Measurements from ENCODE around the gene ARSB.

ARSB gene

DNA sequence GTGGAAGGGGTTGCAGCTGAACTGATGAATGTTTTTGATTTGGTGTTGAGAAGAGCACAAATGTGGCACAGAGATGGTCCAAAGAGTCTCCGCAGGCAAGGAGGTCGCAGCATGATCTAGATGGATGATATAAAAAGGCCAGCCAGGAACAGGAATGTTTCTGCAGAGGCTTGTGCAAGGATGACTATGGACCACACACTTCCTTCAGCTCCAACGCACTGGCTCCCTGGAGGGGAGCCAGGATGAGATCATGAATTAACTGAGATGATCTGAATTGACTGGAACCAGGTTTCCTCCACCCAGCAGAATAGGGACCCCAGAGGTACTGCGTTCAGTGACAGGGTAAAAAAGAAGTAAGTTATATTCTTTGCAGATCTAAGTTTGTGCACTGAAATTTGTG lies 89.0 kb downstream of the ARSB start:
- H3K9me3 ChIP-seq (ENCODE audit: severe bottlenecking), result no peaks in the 10 kb centered on the region
- no peaks in the 10 kb centered on the region for H3K36me3 ChIP-seq (ENCODE audit: low read depth)
- H3K4me1 ChIP-seq (ENCODE audit: insufficient read depth, poor library complexity, severe bottlenecking), result no peaks in the 10 kb centered on the region
- no peak overlapping the region for H3K4me3 ChIP-seq (ENCODE audit: severe bottlenecking)
- no peak for TF ChIP-seq CTCF (IDR thresholded peaks at IDR 0.05; ENCODE audit: poor library complexity, severe bottlenecking)
- H3K27me3 ChIP-seq (ENCODE audit: insufficient read depth, poor library complexity, severe bottlenecking), result no peaks in the 10 kb centered on the region
- ATAC-seq (ENCODE audit: low read depth), result peak; percentile 36; the same call in 1 of the 3 replicates
- no peak overlapping the region for H3K27ac ChIP-seq (ENCODE audit: poor library complexity, severe bottlenecking)
- no peak for DNase-seq (ENCODE audit: low spot score)

GRCh38 chr5:78895616-78896015 lies 89.5 kb downstream of the ARSB start:
- no peak for TF ChIP-seq CTCF (IDR thresholded peaks at IDR 0.05; ENCODE audit: poor library complexity, severe bottlenecking)
- no peaks in the 10 kb centered on the region for H3K36me3 ChIP-seq (ENCODE audit: low read depth)
- H3K27me3 ChIP-seq (ENCODE audit: insufficient read depth, poor library complexity, severe bottlenecking), result no peaks in the 10 kb centered on the region
- no peaks in the 10 kb centered on the region for H3K9me3 ChIP-seq (ENCODE audit: severe bottlenecking)
- no peak overlapping the region for H3K27ac ChIP-seq (ENCODE audit: poor library complexity, severe bottlenecking)
- ATAC-seq (ENCODE audit: low read depth), result no peak
- no peak overlapping the region for H3K4me3 ChIP-seq (ENCODE audit: severe bottlenecking)
- no peaks in the 10 kb centered on the region for H3K4me1 ChIP-seq (ENCODE audit: insufficient read depth, poor library complexity, severe bottlenecking)
- no peak for DNase-seq (ENCODE audit: low spot score)

- no peak for DNase-seq (ENCODE audit: low spot score)
- Histone ChIP-seq H3K36me3 (ENCODE audit: low read depth) (no peaks in the 10 kb centered on the region), H3K4me1 (ENCODE audit: insufficient read depth, poor library complexity, severe bottlenecking) (no peaks in the 10 kb centered on the region), H3K27ac (ENCODE audit: poor library complexity, severe bottlenecking) (no peak overlapping the region), H3K4me3 (ENCODE audit: severe bottlenecking) (no peak overlapping the region), H3K27me3 (ENCODE audit: insufficient read depth, poor library complexity, severe bottlenecking) (no peaks in the 10 kb centered on the region), H3K9me3 (ENCODE audit: severe bottlenecking) (no peaks in the 10 kb centered on the region)
- ATAC-seq (ENCODE audit: low read depth), result no peak
- TF ChIP-seq CTCF (IDR thresholded peaks at IDR 0.05; ENCODE audit: poor library complexity, severe bottlenecking), result no peak
Measured at GRCh38 chr5:78893940-78894677, 91.0 kb downstream of the ARSB start.

DNA sequence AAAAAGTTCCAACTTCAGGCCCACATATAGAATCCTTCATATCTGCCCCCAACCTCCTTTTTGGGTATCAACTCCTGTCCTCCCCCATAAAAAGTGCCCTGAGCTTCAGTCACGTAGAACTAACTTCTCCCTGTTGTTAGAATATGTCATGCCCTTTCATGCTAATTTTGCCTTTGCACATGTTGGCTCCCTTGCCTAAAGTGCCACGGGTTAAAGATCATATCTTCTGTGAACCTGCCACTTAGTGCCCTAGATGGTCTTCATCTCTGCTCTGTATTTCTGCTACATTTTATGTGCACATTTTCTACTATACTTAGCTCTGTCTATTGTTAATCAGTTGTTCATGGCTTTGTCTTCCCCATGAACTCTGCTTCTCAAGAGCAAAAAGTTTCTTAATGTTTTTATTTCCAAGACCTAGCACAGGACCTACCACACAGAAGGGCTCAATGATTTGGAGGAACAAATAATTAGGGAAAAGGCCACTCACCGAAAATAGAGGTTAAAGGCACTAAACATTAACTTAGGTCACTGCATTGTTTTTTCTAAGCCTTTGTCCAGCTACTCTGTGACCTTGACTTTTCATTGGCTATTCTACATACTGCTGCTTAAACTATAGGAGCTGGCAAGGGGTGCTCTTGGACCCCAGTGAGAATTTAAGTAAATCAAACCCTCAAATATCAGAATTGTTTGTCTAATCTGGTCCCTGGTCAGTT lies 94.3 kb downstream of the ARSB start:
- H3K9me3 ChIP-seq (ENCODE audit: severe bottlenecking), result no peaks in the 10 kb centered on the region
- H3K4me1 ChIP-seq (ENCODE audit: insufficient read depth, poor library complexity, severe bottlenecking), result no peaks in the 10 kb centered on the region
- ATAC-seq (ENCODE audit: low read depth) (no peak), DNase-seq (ENCODE audit: low spot score) (no peak)
- no peak overlapping the region for H3K4me3 ChIP-seq (ENCODE audit: severe bottlenecking)
- no peak overlapping the region for H3K27ac ChIP-seq (ENCODE audit: poor library complexity, severe bottlenecking)
- no peaks in the 10 kb centered on the region for H3K27me3 ChIP-seq (ENCODE audit: insufficient read depth, poor library complexity, severe bottlenecking)
- no peak for TF ChIP-seq CTCF (IDR thresholded peaks at IDR 0.05; ENCODE audit: poor library complexity, severe bottlenecking)
- H3K36me3 ChIP-seq (ENCODE audit: low read depth), result no peaks in the 10 kb centered on the region

Data from RWPE2 (cell line).